SU-DHL-6 (cell line): ENCODE measurements around the gene DDX54.
"Not testable (repeated sequence)": the region's sequence is repeated elsewhere in the genome, so short reads cannot be mapped to it uniquely, and the experiment has no call there.

Experiments
- H2AFZ ChIP-seq: fragments of 200-600 bp; sonication (generic); 2 replicates; pipeline ENCODE4 v1.6.1; 2014; ENCODE audit warnings: low read depth, mild to moderate bottlenecking, moderate library complexity, mixed read lengths, antibody characterized with exemption, low read length; ENCODE audit not compliant: severe bottlenecking
- H3F3A ChIP-seq: fragments of 200-600 bp; shearing (Covaris generic); 2 replicates; pipeline ENCODE4 v1.6.0; 2016; ENCODE audit warnings: antibody characterized with exemption, mild to moderate bottlenecking; ENCODE audit not compliant: insufficient read depth
- H3K27ac ChIP-seq: fragments of 200-600 bp; sonication (generic); 2 replicates; pipeline ENCODE4 v1.5.1; 2016; ENCODE audit warnings: low read depth, mild to moderate bottlenecking, low read length, moderate library complexity, mixed read lengths
- H3K27me3 ChIP-seq: fragments of 200-600 bp; sonication (generic), shearing (Covaris generic); 2 replicates; pipeline ENCODE4 v1.6.0; 2014; ENCODE audit warnings: mild to moderate bottlenecking, low read length
- H3K36me3 ChIP-seq: fragments of 200-600 bp; sonication (generic); 2 replicates; pipeline ENCODE4 v1.6.1; 2014; ENCODE audit warnings: mild to moderate bottlenecking, low read length, mixed read lengths
- H3K4me2 ChIP-seq: fragments of 300-600, 200-600 bp; shearing (Covaris generic), sonication (generic); 2 replicates; pipeline ENCODE4 v1.6.0; 2014; ENCODE audit warnings: low read length, low read depth, mild to moderate bottlenecking; ENCODE audit not compliant: poor library complexity, severe bottlenecking
- H3K4me3 ChIP-seq: fragments of 200-600 bp; sonication (generic); 2 replicates; pipeline ENCODE4 v1.5.1; 2014; ENCODE audit warnings: antibody characterized with exemption, low read length, mild to moderate bottlenecking, mixed read lengths; ENCODE audit not compliant: insufficient read depth, poor library complexity, severe bottlenecking
- H3K79me2 ChIP-seq: fragments of 200-600 bp; sonication (generic); 2 replicates; pipeline ENCODE4 v1.6.1; 2014; ENCODE audit warnings: mild to moderate bottlenecking, low read length, moderate library complexity; ENCODE audit not compliant: insufficient read depth
- H3K9ac ChIP-seq: fragments of 200-600 bp; sonication (generic); 2 replicates; pipeline ENCODE4 v1.7.0; 2014; ENCODE audit warnings: mild to moderate bottlenecking, low read length
- H3K9me2 ChIP-seq: fragments of 200-600 bp; sonication (generic); replicated peaks from 2 replicates; pipeline ENCODE4 v1.6.1; 2014; ENCODE audit warnings: low read length; ENCODE audit not compliant: insufficient read depth
- H3K9me3 ChIP-seq: fragments of 200-600 bp; sonication (generic); 2 replicates; pipeline ENCODE4 v1.6.1; 2014; ENCODE audit warnings: low read length, mixed read lengths; ENCODE audit not compliant: insufficient read depth
- H4K20me1 ChIP-seq: fragments of 200-600 bp; sonication (generic); 2 replicates; pipeline ENCODE4 v1.6.1; 2014; ENCODE audit warnings: low read depth, mild to moderate bottlenecking, antibody characterized with exemption, low read length, moderate library complexity, mixed read lengths
- CTCF ChIP-seq: fragments of 200-600 bp; sonication (generic); IDR thresholded peaks from one replicate; pipeline ENCODE4 v1.5.1; 2017; ENCODE audit warnings: antibody characterized with exemption, mild to moderate bottlenecking, low read length, moderate library complexity; ENCODE audit not compliant: insufficient read depth, poor library complexity, severe bottlenecking
- EZH2phosphoT487 ChIP-seq: fragments of 200-600 bp; sonication (generic), shearing (Covaris generic); conservative IDR thresholded peaks from 2 replicates; pipeline ENCODE4 v1.6.1; 2018; ENCODE audit warnings: mild to moderate bottlenecking, antibody characterized with exemption, low read length, moderate library complexity, mixed read lengths

The DDX54 gene

GRCh38 chr12:113118142-113118541 is 67.1 kb downstream of the DDX54 start:
- Histone ChIP-seq H3K79me2 (no peaks in the 10 kb centered on the region), H2AFZ (no peak overlapping the region), H3K27me3 (no peaks in the 10 kb centered on the region), H3K4me2 (no peak overlapping the region), H3K9me2 (no peaks in the 10 kb centered on the region), H3K9me3 (no peaks in the 10 kb centered on the region), H3K4me3 (no peak overlapping the region), H3K9ac (no peak overlapping the region), H4K20me1 (no peaks in the 10 kb centered on the region), H3K27ac (no peak overlapping the region), H3K36me3 (peaks cover 8% of the 10 kb centered on the region), H3F3A (peaks cover 10% of the 10 kb centered on the region)
- TF ChIP-seq CTCF = no peak
- TF ChIP-seq EZH2phosphoT487 = no peak

GRCh38 chr12:113117684-113118083 is 67.6 kb downstream of the DDX54 start:
- H3K9ac ChIP-seq, H3K4me2 ChIP-seq, H2AFZ ChIP-seq, H3F3A ChIP-seq, H3K9me3 ChIP-seq, H3K4me3 ChIP-seq, H3K79me2 ChIP-seq, H3K27me3 ChIP-seq, H3K9me2 ChIP-seq, H3K36me3 ChIP-seq, H3K27ac ChIP-seq, H4K20me1 ChIP-seq: not testable (repeated sequence)

DNA sequence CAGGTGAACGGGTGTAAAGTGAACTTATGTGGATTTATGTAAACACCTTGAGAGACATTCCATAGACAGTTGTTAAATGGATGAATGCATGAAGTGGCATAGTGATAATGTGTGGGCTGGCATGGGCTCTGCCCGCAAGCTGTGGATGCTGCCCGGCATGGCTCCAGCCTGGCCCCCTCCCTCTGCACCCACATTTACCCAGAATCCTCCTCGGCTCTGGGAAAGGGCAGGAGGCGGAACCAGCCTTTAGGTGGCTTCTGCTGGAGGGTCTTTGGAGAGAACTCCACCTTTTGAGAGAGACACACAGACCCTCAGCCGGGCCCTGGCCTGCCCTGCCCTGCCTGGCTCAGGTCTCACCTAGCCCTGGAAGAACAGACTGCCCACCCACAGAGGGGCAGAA is 68.4 kb downstream of the DDX54 start:
- Histone ChIP-seq H3K4me3 (no peak overlapping the region), H3K36me3 (no peaks in the 10 kb centered on the region), H3K27me3 (no peaks in the 10 kb centered on the region), H3K9me2 (no peaks in the 10 kb centered on the region), H2AFZ (no peak overlapping the region), H3K9ac (no peak overlapping the region), H3K9me3 (no peaks in the 10 kb centered on the region), H4K20me1 (no peaks in the 10 kb centered on the region), H3K27ac (no peak overlapping the region), H3K79me2 (no peaks in the 10 kb centered on the region), H3K4me2 (no peak overlapping the region), H3F3A (peaks cover 5% of the 10 kb centered on the region)
- TF ChIP-seq CTCF (no peak), EZH2phosphoT487 (no peak)

- Histone ChIP-seq H4K20me1 (no peaks in the 10 kb centered on the region), H3K36me3 (no peaks in the 10 kb centered on the region), H3K9me2 (no peaks in the 10 kb centered on the region), H3K27me3 (no peaks in the 10 kb centered on the region), H3F3A (peaks cover 7% of the 10 kb centered on the region), H3K4me2 (no peak overlapping the region), H2AFZ (no peak overlapping the region), H3K27ac (no peak overlapping the region), H3K9ac (no peak overlapping the region), H3K4me3 (no peak overlapping the region), H3K79me2 (no peaks in the 10 kb centered on the region), H3K9me3 (no peaks in the 10 kb centered on the region)
- no peak for TF ChIP-seq CTCF
- TF ChIP-seq EZH2phosphoT487 = no peak
Observed at GRCh38 chr12:113115455-113116126, 69.7 kb downstream of the DDX54 start.
